Nephron progenitor cell (in vitro differentiated cells): ENCODE results near the gene ABHD2.

ENCODE experiments used
- DNase-seq: peaks from one replicate; pipeline ENCODE4 v3.0.0; 2021
- H3K27ac Mint-ChIP-seq: 2 replicates; pipeline ENCODE4 v1.8.0; 2021; ENCODE audit warnings: mild to moderate bottlenecking, moderate library complexity, mixed read lengths
- H3K27me3 Mint-ChIP-seq: 2 replicates; pipeline ENCODE4 v1.8.0; 2021; ENCODE audit warnings: mild to moderate bottlenecking, low read depth, mixed read lengths; ENCODE audit not compliant: poor library complexity
- H3K36me3 Mint-ChIP-seq: 2 replicates; pipeline ENCODE4 v1.8.0; 2021; ENCODE audit warnings: low read depth, mixed read lengths
- H3K4me1 Mint-ChIP-seq: 2 replicates; pipeline ENCODE4 v1.8.0; 2021; ENCODE audit warnings: mixed read lengths
- H3K4me3 Mint-ChIP-seq: 2 replicates; pipeline ENCODE4 v1.8.0; 2021; ENCODE audit warnings: mild to moderate bottlenecking, moderate library complexity, mixed read lengths
- H3K9me3 Mint-ChIP-seq: 2 replicates; pipeline ENCODE4 v1.8.0; 2021; ENCODE audit warnings: mild to moderate bottlenecking, moderate library complexity, mixed read lengths
- TF ChIP-seq, protein P1 (sequence below): fragments of 200-600 bp; sonication (generic); IDR thresholded peaks from 2 replicates; pipeline ENCODE4 v1.5.0; 2021; ENCODE audit warnings: antibody characterized with exemption

The ABHD2 gene

DNA sequence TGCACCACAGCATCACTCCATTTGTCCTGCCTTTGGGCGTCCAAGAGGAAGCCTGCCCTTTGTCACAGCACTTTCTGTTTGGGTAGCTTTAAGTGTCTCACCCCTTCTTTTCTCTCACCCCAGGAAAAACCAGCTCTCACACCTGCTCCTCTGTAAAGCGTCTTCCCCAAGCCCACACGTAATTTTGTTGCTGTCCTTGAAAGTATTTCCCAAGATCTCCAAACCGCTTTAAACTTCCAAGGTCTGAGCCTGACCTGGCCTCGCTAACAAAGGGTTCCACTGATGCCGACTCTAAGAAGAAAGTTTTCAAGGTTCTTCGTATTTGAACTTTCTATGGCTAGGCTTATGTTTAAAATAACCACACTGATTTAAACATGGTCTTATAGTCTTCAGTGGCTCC, 5.3 kb downstream of the ABHD2 start:
- H3K27me3 Mint-ChIP-seq = peaks cover 7% of the 10 kb centered on the region
- H3K4me3 Mint-ChIP-seq = peak overlapping the region; percentile 49
- no peaks in the 10 kb centered on the region for H3K9me3 Mint-ChIP-seq
- H3K36me3 Mint-ChIP-seq = peaks cover 5% of the 10 kb centered on the region
- peak overlapping the region; percentile 85 for H3K27ac Mint-ChIP-seq
- TF ChIP-seq, protein P1, sequence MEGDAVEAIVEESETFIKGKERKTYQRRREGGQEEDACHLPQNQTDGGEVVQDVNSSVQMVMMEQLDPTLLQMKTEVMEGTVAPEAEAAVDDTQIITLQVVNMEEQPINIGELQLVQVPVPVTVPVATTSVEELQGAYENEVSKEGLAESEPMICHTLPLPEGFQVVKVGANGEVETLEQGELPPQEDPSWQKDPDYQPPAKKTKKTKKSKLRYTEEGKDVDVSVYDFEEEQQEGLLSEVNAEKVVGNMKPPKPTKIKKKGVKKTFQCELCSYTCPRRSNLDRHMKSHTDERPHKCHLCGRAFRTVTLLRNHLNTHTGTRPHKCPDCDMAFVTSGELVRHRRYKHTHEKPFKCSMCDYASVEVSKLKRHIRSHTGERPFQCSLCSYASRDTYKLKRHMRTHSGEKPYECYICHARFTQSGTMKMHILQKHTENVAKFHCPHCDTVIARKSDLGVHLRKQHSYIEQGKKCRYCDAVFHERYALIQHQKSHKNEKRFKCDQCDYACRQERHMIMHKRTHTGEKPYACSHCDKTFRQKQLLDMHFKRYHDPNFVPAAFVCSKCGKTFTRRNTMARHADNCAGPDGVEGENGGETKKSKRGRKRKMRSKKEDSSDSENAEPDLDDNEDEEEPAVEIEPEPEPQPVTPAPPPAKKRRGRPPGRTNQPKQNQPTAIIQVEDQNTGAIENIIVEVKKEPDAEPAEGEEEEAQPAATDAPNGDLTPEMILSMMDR = no peak
- H3K4me1 Mint-ChIP-seq = peaks cover 79% of the 10 kb centered on the region
- no peak for DNase-seq

DNA sequence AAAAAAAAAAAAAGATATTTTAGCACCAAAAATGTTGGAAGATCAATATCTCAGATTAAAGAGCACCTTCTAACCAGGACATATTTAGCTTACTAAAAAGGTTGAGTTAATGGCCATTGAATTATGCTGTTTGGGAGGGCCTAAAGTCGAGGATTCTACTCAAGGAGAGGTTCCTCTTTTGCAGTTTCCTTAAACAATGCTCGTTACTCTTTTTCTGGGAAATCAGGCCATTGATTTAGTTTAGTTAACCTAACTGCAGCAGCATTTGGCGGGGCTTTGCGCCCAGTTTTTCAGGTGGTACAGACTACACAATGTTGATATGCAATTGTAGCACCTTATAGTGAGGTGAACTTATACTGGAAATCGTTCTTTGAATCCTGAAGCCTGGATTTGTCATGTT, 6.8 kb downstream of the ABHD2 start:
- Mint-ChIP-seq H3K9me3 (no peaks in the 10 kb centered on the region), H3K27ac (no peak overlapping the region), H3K4me3 (no peak overlapping the region), H3K27me3 (peaks cover 7% of the 10 kb centered on the region), H3K4me1 (peaks cover 71% of the 10 kb centered on the region), H3K36me3 (peaks cover 5% of the 10 kb centered on the region)
- DNase-seq = no peak
- TF ChIP-seq, protein P1 = no peak

DNA sequence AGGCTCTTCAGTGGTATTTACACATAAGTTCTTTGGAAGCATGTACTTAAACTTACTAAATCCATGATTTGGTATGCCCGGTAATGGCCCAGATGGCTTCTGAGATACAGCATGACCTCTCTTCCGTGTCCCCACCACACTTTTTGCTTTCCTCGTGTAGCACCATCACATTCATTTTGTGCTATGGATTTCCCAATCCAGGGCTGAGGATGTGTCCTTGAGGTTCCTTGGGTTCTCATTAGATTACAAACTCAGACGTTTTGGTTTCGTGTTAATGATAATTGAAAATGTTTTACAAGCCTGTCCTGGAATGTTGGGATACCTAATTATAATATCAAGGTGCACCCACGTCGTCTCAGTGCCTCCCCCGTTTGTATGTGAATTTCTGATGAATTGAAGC, 7.3 kb downstream of the ABHD2 start:
- Mint-ChIP-seq H3K27ac (peak overlapping the region; percentile 47), H3K27me3 (peaks cover 7% of the 10 kb centered on the region), H3K4me3 (no peak overlapping the region), H3K9me3 (no peaks in the 10 kb centered on the region), H3K4me1 (peaks cover 66% of the 10 kb centered on the region), H3K36me3 (peaks cover 5% of the 10 kb centered on the region)
- TF ChIP-seq, protein P1 = no peak
- no peak for DNase-seq

DNA sequence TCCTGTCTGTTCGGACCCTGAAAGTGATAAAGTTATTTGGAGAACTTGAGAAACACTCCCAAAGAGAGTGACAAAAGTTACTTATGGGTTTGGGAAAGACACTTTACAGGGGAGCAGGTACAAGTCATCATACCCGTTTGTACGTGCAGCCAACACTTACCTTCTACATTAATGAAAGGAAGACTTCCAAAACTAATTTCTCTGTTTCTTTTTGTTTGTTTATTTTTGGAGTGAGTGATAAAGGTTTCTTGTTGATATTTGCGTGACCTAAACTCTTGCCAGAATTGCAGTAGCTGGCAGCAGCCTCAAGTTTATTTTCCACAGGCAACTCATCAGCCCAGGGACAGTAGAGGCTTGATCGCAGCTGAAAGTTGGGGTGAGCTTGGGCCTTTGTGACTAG, 8.4 kb downstream of the ABHD2 start:
- TF ChIP-seq, protein P1 = no peak
- Mint-ChIP-seq H3K36me3 (peaks cover 5% of the 10 kb centered on the region), H3K4me3 (no peak overlapping the region), H3K4me1 (peaks cover 63% of the 10 kb centered on the region), H3K27me3 (peaks cover 5% of the 10 kb centered on the region), H3K9me3 (no peaks in the 10 kb centered on the region), H3K27ac (no peak overlapping the region)
- no peak for DNase-seq

DNA sequence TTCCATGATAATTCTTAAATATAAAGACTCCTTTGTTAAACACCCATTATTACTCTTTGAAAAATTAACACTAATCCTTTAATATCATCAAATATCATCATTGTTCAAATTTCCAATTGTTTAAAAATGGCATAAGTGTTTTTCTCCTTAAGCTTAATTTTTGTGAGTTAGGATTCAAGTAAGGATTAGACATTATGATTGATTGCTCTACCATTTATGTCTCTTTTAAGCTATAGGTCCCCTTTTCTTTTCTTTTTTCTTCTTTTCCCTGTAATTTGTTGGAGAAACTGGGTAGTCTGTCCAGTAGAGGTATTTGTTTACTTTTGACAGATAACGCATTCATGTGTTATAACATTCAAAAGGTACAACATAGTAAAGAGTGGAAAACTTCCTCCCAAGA, 9.1 kb downstream of the ABHD2 start:
- no peak for DNase-seq
- Mint-ChIP-seq H3K4me3 (no peak overlapping the region), H3K9me3 (no peaks in the 10 kb centered on the region), H3K27ac (no peak overlapping the region), H3K36me3 (peaks cover 5% of the 10 kb centered on the region), H3K4me1 (peaks cover 62% of the 10 kb centered on the region), H3K27me3 (peaks cover 5% of the 10 kb centered on the region)
- TF ChIP-seq, protein P1 = no peak

DNA sequence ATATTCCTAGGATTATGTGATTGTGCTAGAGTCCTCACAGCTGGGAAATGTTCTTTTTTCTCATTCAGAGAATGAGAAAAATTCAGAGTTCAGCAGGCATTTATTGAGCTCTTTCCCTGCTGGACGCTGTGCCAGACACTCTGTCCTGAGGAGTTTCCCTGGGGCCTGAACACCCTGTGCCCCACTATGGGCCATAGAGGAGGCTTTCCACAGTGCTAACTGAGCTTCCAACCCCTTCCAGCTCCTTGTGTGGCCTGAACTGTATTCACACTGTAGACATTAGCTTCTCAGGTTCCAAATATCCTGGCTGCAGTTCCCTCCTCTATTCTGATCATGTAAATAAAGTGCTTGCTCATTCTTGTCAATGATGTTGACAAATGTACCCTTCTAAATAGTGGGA, 10.0 kb downstream of the ABHD2 start:
- Mint-ChIP-seq H3K4me1 (peaks cover 61% of the 10 kb centered on the region), H3K9me3 (no peaks in the 10 kb centered on the region), H3K4me3 (no peak overlapping the region), H3K27ac (no peak overlapping the region), H3K27me3 (peaks cover 5% of the 10 kb centered on the region), H3K36me3 (peaks cover 12% of the 10 kb centered on the region)
- TF ChIP-seq, protein P1 = no peak
- no peak for DNase-seq
